GM20000 (cell line): ENCODE data around the gene HERPUD1.
"Not testable (repeated sequence)": the region's sequence is repeated elsewhere in the genome, so short reads cannot be mapped to it uniquely, and the experiment has no call there.

Experiments used
- DNase-seq: peaks from one replicate; pipeline ENCODE4 v3.0.0; 2012; ENCODE audit warnings: low spot score
- CTCF ChIP-seq: IDR thresholded peaks from 2 replicates; pipeline ENCODE4 v1.5.1; 2012; ENCODE audit warnings: mild to moderate bottlenecking, control low read depth; ENCODE audit errors: extremely low read depth, missing control alignments

Gene HERPUD1

GRCh38 chr16:56931271-56931891 is 561 bp upstream of the HERPUD1 start:
- DNase-seq: peak; percentile 73
- no peak for TF ChIP-seq CTCF

DNA sequence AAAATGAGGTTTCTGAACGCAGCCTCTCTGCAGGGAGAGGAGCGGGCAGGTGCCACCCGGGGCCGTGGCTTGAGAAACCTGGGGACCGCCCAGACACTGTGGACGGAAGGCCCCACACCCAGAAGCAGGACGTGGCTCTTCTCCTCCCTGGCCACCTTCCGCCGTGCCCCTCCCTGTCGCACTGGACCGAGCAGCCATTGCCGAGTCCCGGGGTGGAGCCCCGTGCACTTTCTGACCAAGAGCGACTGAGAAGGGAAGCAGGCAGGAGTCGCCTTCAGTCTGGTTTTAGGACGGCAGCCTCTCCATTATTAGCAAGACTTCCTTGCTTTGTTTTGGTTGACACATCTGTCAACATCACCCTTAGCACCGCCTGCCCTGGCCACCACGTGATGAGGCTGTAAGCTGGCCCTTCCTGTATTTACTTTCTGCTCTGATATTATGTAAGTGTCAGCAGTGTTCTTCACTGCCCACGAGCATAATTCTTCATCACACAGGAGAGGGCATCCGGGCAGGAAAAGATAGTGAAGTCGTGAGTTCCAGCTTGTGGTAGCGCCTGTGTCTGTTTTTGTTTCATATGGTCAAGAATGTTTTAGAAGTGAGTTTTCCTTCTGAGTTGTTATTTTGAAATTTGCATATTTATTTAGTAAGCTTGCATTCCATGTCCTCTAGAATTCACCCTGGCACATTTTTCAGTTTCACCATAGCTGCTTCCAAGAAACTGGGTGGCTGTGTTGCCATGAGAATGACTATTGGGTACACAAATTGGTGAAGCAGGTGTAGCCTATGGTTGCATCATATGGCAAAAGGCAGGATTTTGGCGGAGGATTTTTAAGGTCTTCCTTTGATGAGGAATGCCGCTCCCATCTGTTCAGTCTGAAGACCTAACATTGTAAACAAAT is 1.0 kb downstream of the HERPUD1 start:
- peak; percentile 53 for DNase-seq
- no peak for TF ChIP-seq CTCF

- no peak for TF ChIP-seq CTCF
- DNase-seq: no peak
These were observed 2.1 kb downstream of the HERPUD1 start for GRCh38 chr16:56933828-56934598.

DNA sequence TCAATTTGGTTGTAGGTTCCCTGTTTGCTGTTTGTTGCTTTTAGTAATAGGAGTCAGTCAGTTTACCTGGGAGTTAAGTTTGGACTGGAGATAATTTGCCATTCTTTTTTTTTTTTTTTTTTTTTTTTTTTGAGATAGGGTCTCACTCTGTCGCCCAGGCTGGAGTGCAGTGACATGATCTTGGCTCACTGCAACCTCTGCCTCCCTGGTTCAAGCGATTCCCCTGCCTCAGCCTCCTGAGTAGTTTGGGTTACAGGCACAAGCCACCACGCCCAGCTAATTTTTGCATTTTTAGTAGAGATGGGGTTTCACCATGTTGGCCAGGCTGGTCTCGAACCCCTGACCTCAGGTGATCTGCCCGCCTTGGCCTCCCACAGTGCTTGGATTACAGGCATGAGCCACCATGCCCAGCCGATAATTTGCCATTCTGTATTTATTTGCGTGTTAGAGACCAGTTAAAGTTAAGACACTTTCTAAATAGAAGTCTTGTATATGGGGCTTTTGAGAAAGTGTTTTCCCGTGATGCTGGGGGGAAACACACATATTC is 2.7 kb downstream of the HERPUD1 start:
- not testable (repeated sequence) for DNase-seq

- no peak for TF ChIP-seq CTCF
- DNase-seq: no peak
These were observed 3.3 kb downstream of the HERPUD1 start for GRCh38 chr16:56935201-56935600.

- TF ChIP-seq CTCF: no peak
- no peak for DNase-seq
These were observed 4.5 kb downstream of the HERPUD1 start for GRCh38 chr16:56936491-56936890.

DNA sequence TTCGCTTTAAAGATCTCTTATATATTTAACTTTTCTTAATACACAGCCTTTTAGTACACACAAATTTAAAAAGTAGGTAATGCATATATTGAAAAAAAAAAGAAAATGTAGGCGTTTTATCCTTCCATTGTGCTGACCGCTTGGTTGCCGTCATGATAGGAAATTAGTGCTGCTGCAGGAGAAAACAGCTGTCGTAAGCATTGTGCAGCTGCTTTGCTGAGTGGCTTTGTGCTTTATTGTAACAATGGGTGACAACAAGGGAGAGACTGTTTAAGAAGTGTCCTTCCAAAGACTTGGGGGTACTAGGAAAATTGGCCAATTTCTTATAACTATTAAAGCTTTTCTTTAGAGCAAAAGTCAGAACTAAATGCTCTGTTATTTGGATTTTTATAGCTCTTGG is 5.0 kb downstream of the HERPUD1 start:
- no peak for TF ChIP-seq CTCF
- no peak for DNase-seq
